Heart right ventricle (tissue), 16 donors: ENCODE results near the gene USP5. TPM values are rescaled to one million over a fixed set of nuclear protein-coding genes. Genes with fewer than 3 reads are reported as not detected.
"Not testable (repeated sequence)": the region's sequence is repeated elsewhere in the genome, so short reads cannot be mapped to it uniquely, and the experiment has no call there.

ENCODE experiments used
- ATAC-seq, 8 donors: fragments of 200-7000 bp; cut with Tn5 transposase; one replicate each; pipeline ENCODE4 v1.9.1; 2020; ENCODE audit warnings: mild to moderate bottlenecking in 8 of 8, moderate library complexity in 8 of 8, moderate number of reproducible peaks in 1 of 8
- DNase-seq, 2 donors: peaks; one replicate each; pipeline ENCODE4 v3.0.0-alpha.2; 2020
- H3K27ac ChIP-seq, 10 donors: fragments of 200-600 bp; sonication (generic) in 2 of 10; one replicate each; pipeline versions ENCODE4 v1.5.0 to v1.8.0; 2020 to 2022; ENCODE audit warnings: mild to moderate bottlenecking in 3 of 10
- H3K27me3 ChIP-seq, 7 donors: fragments of 200-600 bp; one replicate each; pipeline ENCODE4 v1.8.0; 2021 to 2022; ENCODE audit warnings: mild to moderate bottlenecking in 2 of 7
- H3K36me3 ChIP-seq, 9 donors: fragments of 200-600 bp; sonication (generic) in 1 of 9; one replicate each; pipeline versions ENCODE4 v1.5.0 to v1.8.0; 2020 to 2022; ENCODE audit warnings: mild to moderate bottlenecking in 2 of 9
- H3K4me1 ChIP-seq, 9 donors: fragments of 200-600 bp; sonication (generic) in 1 of 9; one replicate each; pipeline versions ENCODE4 v1.5.0 to v1.8.0; 2020 to 2022; ENCODE audit warnings: mild to moderate bottlenecking in 4 of 9
- H3K4me3 ChIP-seq, 10 donors: fragments of 200-600 bp; sonication (generic) in 2 of 10; one replicate each; pipeline versions ENCODE4 v1.5.0 to v1.8.0; 2020 to 2022; ENCODE audit warnings: mild to moderate bottlenecking in 7 of 10, moderate library complexity in 2 of 10
- H3K9me3 ChIP-seq, 11 donors: fragments of 200-600 bp in 10 of 11; sonication (generic) in 2 of 11; one replicate each; pipeline versions ENCODE4 v1.5.0 to v1.8.0; 2013 to 2022; ENCODE audit warnings: mild to moderate bottlenecking in 2 of 11, control low read depth in 1 of 11, moderate library complexity in 1 of 11
- CTCF ChIP-seq, 9 donors: fragments of 200-600 bp; sonication (generic) in 2 of 9; IDR thresholded peaks; one replicate each; pipeline versions ENCODE4 v1.5.0 to v1.8.0; 2021 to 2022; ENCODE audit warnings: antibody characterized with exemption in 9 of 9, mild to moderate bottlenecking in 5 of 9, moderate library complexity in 1 of 9
- WGBS, 2 donors: extraction: QIAGEN DNeasy Blood & Tissue Kit; methylation state at CpG; one replicate each; pipeline ENCODE4 v1.1.7; 2013; ENCODE audit warnings: inconsistent platforms in 1 of 2; 5-methylcytosine and 5-hydroxymethylcytosine counted together
- intact Hi-C, 10 donors: fragments of 100-400 bp; cut with DNase I; formaldehyde crosslinking; loops; one replicate each; pipeline versions ENCODE4 v1.11.1 to v1.14.2; 2022
- polyA plus RNA-seq, 2 donors: library from polyadenylated mRNA; stranded (reverse); fragments of 200-250 nt; gene quantifications; one replicate each; pipeline ENCODE4 v1.2.3, GENCODE V29; 2013
- total RNA-seq, 10 donors: library from RNA; stranded (reverse); fragmentation: NEBNext Ultra II Directional in 3 of 10; extraction: Animal tissue kit (Norgen Biotek cat#: 25700) in 3 of 10; gene quantifications; one replicate each; pipeline versions ENCODE4 v1.2.1 to v1.2.4, GENCODE V29; 2021 to 2023
- donor health status: Arrhythmogenic right ventricular cardiomyopathy.
- donor health status: ischemic (EF 13 %, LVEDD 7.1; RV severe dilation, severe dysfunction).
- donor health status: healthy with polysubstance abuse.
- donor health status: DM: no; HTN: yes; CAD: no.
- donor health status: DM: no; HTN: no; CAD: no.
- donor health status: ischemic (EF 25% LVEDD 6.9; RV normal size, moderate dysfunction).
- donor health status: ischemic (EF 25% LVEDD 5.7; RV mildly dilated, moderate dysfunction).
- donor health status: healthy.
- donor health status: DM: yes; HTN: yes; CAD: no.
- donor health status: Ischemic cardiomyopathy.
- donor health status: ischemic (EF 35%, LVEDD 5.7; RV mildly dilated, moderate dysfunction).
- donor health status: nonischemic (EF 11% LVEDD 7.7; RV severe dilation, severe dysfunction).
- donor health status: DM: yes; HTN: yes; CAD: no.
- donor health status: PGD.
- donor health status: ischemic (EF 29% LVEDD 5.4; RV normal size, mild dysfunction).
- donor health status: nonischemic (EF 23%, LVEDD 6.1; RV moderate dilation, normal function).

The USP5 gene
- total and polyA plus RNA-seq, 12 donors = 17.6 to 95.5 (median 73.0) TPM

- 7 to 8% methylated on average over 22 of the region's 22 CpGs for WGBS, 2 donors
- DNase-seq (no peak), ATAC-seq (no peak)
- intact Hi-C loops = loop anchor here in 2 of 10 donors (5.0 to 10.0 kb wide), 2 partner anchors 69 to 76 kb away; partner anchors contain the start of genes C12orf57 (in 1 of the 2) and RNU7-1 (in 1 of the 2)
- H3K27ac ChIP-seq = peak overlapping the region; percentile 93 to 100 (median 100)
- peaks cover 0 to 59% (median 35%) of the 10 kb centered on the region in 9 donors for H3K36me3 ChIP-seq
- H3K27me3 ChIP-seq = no peaks in the 10 kb centered on the region
- peaks cover 32 to 56% (median 49%) of the 10 kb centered on the region in 9 donors for H3K4me1 ChIP-seq
- TF ChIP-seq CTCF (IDR thresholded peaks at IDR 0.05) = no peak
- H3K9me3 ChIP-seq = no peaks in the 10 kb centered on the region
- H3K4me3 ChIP-seq = peak overlapping the region; percentile 81 to 100 (median 98)
These were observed 16.5 kb downstream of the USP5 start for GRCh38 chr12:6868211-6869048.

- Histone ChIP-seq H3K27me3 (no peaks in the 10 kb centered on the region), H3K27ac (peak overlapping the region in 9 of 10 donors; percentile 98 to 100 (median 100)), H3K9me3 (no peaks in the 10 kb centered on the region), H3K4me3 (peak overlapping the region; percentile 81 to 100 (median 98)), H3K36me3 (peaks cover 0 to 50% (median 26%) of the 10 kb centered on the region in 9 donors), H3K4me1 (peaks cover 32 to 65% (median 56%) of the 10 kb centered on the region in 9 donors)
- peak in 2 of 8 donors; percentile 1 to 4 for ATAC-seq
- WGBS, 2 donors = 31 to 32% methylated on average over 12 of the region's 12 CpGs
- DNase-seq = peak; percentile 71 to 78
- intact Hi-C loops = loop anchor here in 4 of 10 donors (2.0 to 10.0 kb wide), 5 partner anchors 58 to 98 kb away; partner anchors contain the start of genes ATN1 (in 1 of the 4), C12orf57 (in 1 of the 4) and RNU7-1 (in 1 of the 4)
- TF ChIP-seq CTCF (IDR thresholded peaks at IDR 0.05) = peak; percentile 81 to 95 (median 92)
These were observed 17.4 kb downstream of the USP5 start for GRCh38 chr12:6869049-6870021.

GRCh38 chr12:6870304-6870703, 18.4 kb downstream of the USP5 start:
- peaks cover 0 to 41% (median 18%) of the 10 kb centered on the region in 9 donors for H3K36me3 ChIP-seq
- not testable (repeated sequence) for ATAC-seq, H3K27me3 ChIP-seq, DNase-seq, H3K4me3 ChIP-seq, H3K9me3 ChIP-seq
- WGBS, 2 donors = 61% methylated on average over 4 of the region's 4 CpGs
- H3K27ac ChIP-seq = peak overlapping the region in 1 of 10 donors; percentile 100
- peaks cover 32 to 69% (median 56%) of the 10 kb centered on the region in 9 donors for H3K4me1 ChIP-seq
- intact Hi-C loops = loop anchor here in 3 of 10 donors (2.0 to 5.0 kb wide), 3 partner anchors 57 to 97 kb away; partner anchors contain the start of gene ATN1 (in 1 of the 3)

GRCh38 chr12:6871052-6871957, 19.4 kb downstream of the USP5 start:
- TF ChIP-seq CTCF (IDR thresholded peaks at IDR 0.05) = no peak
- DNase-seq = no peak
- peak overlapping the region in 6 of 10 donors; percentile 74 to 95 (median 82) for H3K4me3 ChIP-seq
- peak overlapping the region in 7 of 10 donors; percentile 44 to 91 (median 89) for H3K27ac ChIP-seq
- no peaks in the 10 kb centered on the region for H3K9me3 ChIP-seq
- H3K36me3 ChIP-seq = peaks cover 0 to 41% (median 18%) of the 10 kb centered on the region in 9 donors
- no peaks in the 10 kb centered on the region for H3K27me3 ChIP-seq
- WGBS, 2 donors = 76 to 79% methylated on average over 12 of the region's 12 CpGs
- no peak for ATAC-seq
- intact Hi-C loops = loop anchor here in 3 of 10 donors (2.0 to 5.0 kb wide), 3 partner anchors 56 to 96 kb away; partner anchors contain the start of gene ATN1 (in 1 of the 3)
- H3K4me1 ChIP-seq = peaks cover 32 to 69% (median 56%) of the 10 kb centered on the region in 9 donors
